Panc1 (cell line): Measurements from ENCODE around the gene GPN3. TPM values are rescaled to one million over a fixed set of nuclear protein-coding genes. Genes with fewer than 3 reads are reported as not detected.

ENCODE experiments used
- ATAC-seq: fragments of 200-7000 bp; cut with Tn5 transposase; 2 replicates; pipeline ENCODE4 v1.9.1; 2020; ENCODE audit warnings: mild to moderate bottlenecking, moderate library complexity
- BruUV-seq: library from RNA; stranded (reverse); fragments of 400-500 nt; replicated peaks from 2 replicates; lab custom pipeline; 2021; lab: Mats Ljungman, UMichigan
- CTCF ChIA-PET: fragments of 300-600 bp; sonication (Branson Sonifier 250); formaldehyde crosslinking; loops from one replicate; lab custom pipeline; 2022; ENCODE audit warnings: antibody characterized with exemption; lab: Charles Lee
- POLR2A ChIA-PET: fragments of 300-600 bp; sonication (Branson Sonifier 250); formaldehyde crosslinking; loops from one replicate; lab custom pipeline; 2022; ENCODE audit warnings: antibody characterized with exemption; lab: Charles Lee
- DNase-seq: peaks from one replicate; pipeline ENCODE4 v3.0.0-alpha.2; 2010; ENCODE audit warnings: low read depth, low spot score
- H3K27ac ChIP-seq: 2 replicates; pipeline ENCODE4 v1.5.1; 2011; ENCODE audit warnings: mild to moderate bottlenecking, low read length, inconsistent platforms
- H3K27me3 ChIP-seq: fragments of 200-500 bp; sonication (Bioruptor generic); 2 replicates; pipeline ENCODE4 v1.6.0; 2014; ENCODE audit warnings: low read length, inconsistent platforms; ENCODE audit not compliant: control insufficient read depth, insufficient read depth
- H3K36me3 ChIP-seq: fragments of 200-500 bp; sonication (Bioruptor generic); 2 replicates; pipeline ENCODE4 v1.5.1; 2014; ENCODE audit warnings: inconsistent platforms, mild to moderate bottlenecking, low read length, moderate library complexity; ENCODE audit not compliant: control insufficient read depth, insufficient read depth
- H3K4me1 ChIP-seq: 2 replicates; pipeline ENCODE4 v1.5.1; 2011; ENCODE audit warnings: inconsistent platforms, mild to moderate bottlenecking, low read length, moderate library complexity; ENCODE audit not compliant: control insufficient read depth, insufficient read depth
- H3K4me3 ChIP-seq, 2 experiments: 2 replicates each; pipeline ENCODE4 v1.5.1; 2011 to 2012; ENCODE audit warnings: low read depth in 2 of 2, low read length in 2 of 2, mild to moderate bottlenecking in 2 of 2, inconsistent platforms in 1 of 2, moderate library complexity in 1 of 2
- H3K9me3 ChIP-seq: fragments of 200-500 bp; sonication (Bioruptor generic); 2 replicates; pipeline ENCODE4 v1.5.1; 2014; ENCODE audit warnings: low read depth, mild to moderate bottlenecking, inconsistent platforms, low read length, moderate library complexity; ENCODE audit not compliant: control insufficient read depth, insufficient read depth
- CTCF ChIP-seq: fragments of 450-650 bp; IDR thresholded peaks from 2 replicates; pipeline ENCODE4 v1.5.1; 2017; ENCODE audit warnings: mild to moderate bottlenecking
- POLR2AphosphoS5 ChIP-seq: IDR thresholded peaks from 2 replicates; pipeline ENCODE4 v1.6.1; 2012; ENCODE audit warnings: mild to moderate bottlenecking, low read depth, low read length, moderate library complexity
- SIN3A ChIP-seq: IDR thresholded peaks from 2 replicates; pipeline ENCODE4 v1.6.1; 2012; ENCODE audit warnings: low read depth, mild to moderate bottlenecking, low read length, moderate library complexity, borderline replicate concordance; ENCODE audit not compliant: insufficient read depth
- TCF7L2 ChIP-seq: IDR thresholded peaks from 2 replicates; pipeline ENCODE4 v1.6.1; 2011; ENCODE audit warnings: mild to moderate bottlenecking, low read depth, low read length, inconsistent platforms
- in situ Hi-C: cut with HindIII; loops from 2 replicates; pipeline ENCODE4 v1.10.0; 2016; ENCODE audit warnings: low sequenced_read_pairs, low pct_unique_long_range_greater_than_20kb
- intact Hi-C: fragments of 100-400 bp; cut with micrococcal nuclease; formaldehyde crosslinking; loops from one replicate; pipeline ENCODE4 v1.10.0; 2022; ENCODE audit not compliant: unreplicated experiment
- total RNA-seq: library from RNA; stranded (reverse); gene quantifications from one replicate; pipeline ENCODE4 v1.2.1, GENCODE V29; 2021; ENCODE audit not compliant: unreplicated experiment
- TF ChIP-seq, protein P1 (sequence below), 2 experiments: IDR thresholded peaks; 2 replicates each; pipeline ENCODE4 v1.6.1; 2011 to 2012; ENCODE audit warnings: low read depth in 2 of 2, control low read depth in 1 of 2, low read length in 1 of 2, mild to moderate bottlenecking in 1 of 2, moderate library complexity in 1 of 2; ENCODE audit not compliant: insufficient read depth in 1 of 2

The GPN3 gene
- total RNA-seq, 1 experiment from 2014 or later, result 39.0 TPM

DNA sequence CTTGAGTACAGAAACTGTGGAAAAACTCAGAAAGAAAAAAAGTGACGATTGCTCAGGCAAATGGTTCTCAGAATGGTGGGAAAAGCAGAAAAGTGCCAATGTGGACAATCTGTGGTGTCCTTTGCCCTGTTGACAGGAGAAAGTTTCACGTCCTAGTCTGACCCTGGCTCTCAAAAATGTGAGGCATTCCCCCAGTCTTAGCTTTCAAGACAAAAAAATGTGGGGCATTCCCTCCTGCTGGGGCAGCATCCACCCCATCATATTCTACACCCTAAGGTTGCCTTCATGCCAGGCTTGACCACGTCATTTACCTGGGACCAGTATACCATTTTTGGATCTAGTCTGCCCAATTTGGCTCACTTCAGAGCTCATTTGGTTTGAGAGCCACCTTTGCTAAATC, 43.8 kb downstream of the GPN3 start:
- POLR2A ChIA-PET, result no interaction called here
- CTCF ChIA-PET, result no interaction called here
- BruUV-seq, result no TSS peak
- in situ Hi-C loops, result no loop called here
- Histone ChIP-seq H3K4me3 (no peak overlapping the region), H3K27ac (no peak overlapping the region), H3K27me3 (no peaks in the 10 kb centered on the region), H3K4me1 (no peaks in the 10 kb centered on the region; the same call in 1 of the 2 replicates), H3K36me3 (no peaks in the 10 kb centered on the region), H3K9me3 (no peaks in the 10 kb centered on the region)
- no peak for ATAC-seq
- intact Hi-C loops, result no loop called here
- no peak for DNase-seq
- no peak for TF ChIP-seq POLR2AphosphoS5
- TF ChIP-seq, protein P1, sequence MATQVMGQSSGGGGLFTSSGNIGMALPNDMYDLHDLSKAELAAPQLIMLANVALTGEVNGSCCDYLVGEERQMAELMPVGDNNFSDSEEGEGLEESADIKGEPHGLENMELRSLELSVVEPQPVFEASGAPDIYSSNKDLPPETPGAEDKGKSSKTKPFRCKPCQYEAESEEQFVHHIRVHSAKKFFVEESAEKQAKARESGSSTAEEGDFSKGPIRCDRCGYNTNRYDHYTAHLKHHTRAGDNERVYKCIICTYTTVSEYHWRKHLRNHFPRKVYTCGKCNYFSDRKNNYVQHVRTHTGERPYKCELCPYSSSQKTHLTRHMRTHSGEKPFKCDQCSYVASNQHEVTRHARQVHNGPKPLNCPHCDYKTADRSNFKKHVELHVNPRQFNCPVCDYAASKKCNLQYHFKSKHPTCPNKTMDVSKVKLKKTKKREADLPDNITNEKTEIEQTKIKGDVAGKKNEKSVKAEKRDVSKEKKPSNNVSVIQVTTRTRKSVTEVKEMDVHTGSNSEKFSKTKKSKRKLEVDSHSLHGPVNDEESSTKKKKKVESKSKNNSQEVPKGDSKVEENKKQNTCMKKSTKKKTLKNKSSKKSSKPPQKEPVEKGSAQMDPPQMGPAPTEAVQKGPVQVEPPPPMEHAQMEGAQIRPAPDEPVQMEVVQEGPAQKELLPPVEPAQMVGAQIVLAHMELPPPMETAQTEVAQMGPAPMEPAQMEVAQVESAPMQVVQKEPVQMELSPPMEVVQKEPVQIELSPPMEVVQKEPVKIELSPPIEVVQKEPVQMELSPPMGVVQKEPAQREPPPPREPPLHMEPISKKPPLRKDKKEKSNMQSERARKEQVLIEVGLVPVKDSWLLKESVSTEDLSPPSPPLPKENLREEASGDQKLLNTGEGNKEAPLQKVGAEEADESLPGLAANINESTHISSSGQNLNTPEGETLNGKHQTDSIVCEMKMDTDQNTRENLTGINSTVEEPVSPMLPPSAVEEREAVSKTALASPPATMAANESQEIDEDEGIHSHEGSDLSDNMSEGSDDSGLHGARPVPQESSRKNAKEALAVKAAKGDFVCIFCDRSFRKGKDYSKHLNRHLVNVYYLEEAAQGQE (IDR thresholded peaks at IDR 0.05; ENCODE audit: insufficient read depth in 1 of 2, low read depth in 2 of 2, low read length in 1 of 2), result no peak

GRCh38 chr12:110421701-110422100, 46.4 kb downstream of the GPN3 start:
- no peak for TF ChIP-seq CTCF
- TF ChIP-seq, protein P1 (IDR thresholded peaks at IDR 0.05; ENCODE audit: insufficient read depth in 1 of 2, low read depth in 2 of 2, low read length in 1 of 2), result no peak
- TF ChIP-seq POLR2AphosphoS5, result no peak
- no peak for TF ChIP-seq SIN3A
- TF ChIP-seq TCF7L2, result no peak
- no peak overlapping the region for H3K27ac ChIP-seq
- DNase-seq (no peak), ATAC-seq (no peak)
- no peaks in the 10 kb centered on the region; the same call in 1 of the 2 replicates for H3K4me1 ChIP-seq
- ChIA-PET POLR2A (no interaction called here), CTCF (no interaction called here)
- intact Hi-C loops, result no loop called here
- in situ Hi-C loops, result no loop called here
- H3K9me3 ChIP-seq, result no peaks in the 10 kb centered on the region
- no peaks in the 10 kb centered on the region for H3K36me3 ChIP-seq
- no TSS peak for BruUV-seq
- no peaks in the 10 kb centered on the region for H3K27me3 ChIP-seq
- H3K4me3 ChIP-seq, result no peak overlapping the region
